Stimulated activated CD8-positive, alpha-beta memory T cell treated with anti-CD3 and anti-CD28 coated beads, Interleukin-4, amount 100 ng/mL, for 1 hour (primary cell): ENCODE measurements around the gene GMNC.
"Not testable (repeated sequence)": the region's sequence is repeated elsewhere in the genome, so short reads cannot be mapped to it uniquely, and the experiment has no call there.

Source experiments
- DNase-seq, 2 donors: peaks; one replicate each; pipeline ENCODE4 v3.0.0-alpha.2; 2020; ENCODE audit warnings: low read depth in 2 of 2, low spot score in 1 of 2

GMNC gene, protein sequence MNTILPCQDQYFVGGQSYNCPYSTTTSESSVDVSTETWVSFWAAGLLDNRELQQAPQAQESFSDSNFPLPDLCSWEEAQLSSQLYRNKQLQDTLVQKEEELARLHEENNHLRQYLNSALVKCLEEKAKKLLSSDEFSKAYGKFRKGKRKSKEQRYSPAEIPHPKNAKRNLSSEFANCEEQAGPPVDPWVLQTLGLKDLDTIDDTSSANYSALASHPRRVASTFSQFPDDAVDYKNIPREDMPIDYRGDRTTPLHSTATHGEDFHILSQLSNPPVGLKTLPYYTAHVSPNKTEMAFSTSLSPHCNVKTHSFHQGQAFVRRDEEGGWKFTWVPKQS

DNA sequence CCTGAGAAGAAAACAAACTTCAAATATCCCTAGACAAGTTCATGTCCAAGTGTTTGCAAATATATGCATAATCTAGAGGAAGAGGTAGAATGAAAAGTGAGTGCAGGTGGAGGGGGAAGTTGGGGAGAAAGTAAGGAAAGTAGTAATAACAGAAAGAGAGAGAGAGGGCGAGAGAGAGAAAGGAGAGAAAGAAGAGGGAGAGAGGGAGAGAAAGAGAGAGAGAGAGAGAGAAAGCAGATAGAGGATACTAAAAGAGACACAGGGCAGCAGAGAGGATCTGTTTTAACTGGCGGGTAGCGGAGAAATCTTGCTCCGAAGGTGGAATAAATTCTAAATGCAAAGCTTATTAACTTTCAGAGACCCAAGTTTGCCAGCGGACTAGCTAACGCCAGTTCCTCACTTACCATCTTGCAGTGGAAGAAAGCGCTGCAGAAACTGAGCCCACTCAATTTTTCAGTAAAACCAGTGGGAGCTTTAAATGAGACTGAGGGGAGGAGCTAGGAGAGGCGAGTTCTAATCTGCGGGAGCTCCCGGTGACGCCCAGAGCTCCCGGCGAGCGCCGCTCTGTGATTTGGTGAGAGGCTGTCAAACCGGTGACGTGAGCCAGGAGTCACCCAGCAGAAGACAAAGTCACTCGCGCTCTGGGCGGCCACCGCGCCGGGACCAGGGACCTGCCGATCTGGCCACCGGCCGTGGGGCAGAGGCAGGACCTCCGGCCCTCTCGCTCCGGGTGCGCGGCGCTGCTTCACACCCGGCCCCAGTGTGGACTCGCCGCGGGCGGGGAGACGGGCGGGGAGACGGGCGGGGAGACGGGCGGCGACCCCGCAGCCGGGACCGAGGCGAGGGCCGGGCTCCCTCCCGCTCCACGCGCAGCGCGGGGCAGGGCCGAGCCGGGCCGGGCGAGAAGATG, at the start of gene GMNC:
Gene GMNC, minus strand, starts transcription at position 486 of the 910 bp plus-strand sequence. Its CDS starts 79 bp downstream, at position 407.
- no peak for DNase-seq

DNA sequence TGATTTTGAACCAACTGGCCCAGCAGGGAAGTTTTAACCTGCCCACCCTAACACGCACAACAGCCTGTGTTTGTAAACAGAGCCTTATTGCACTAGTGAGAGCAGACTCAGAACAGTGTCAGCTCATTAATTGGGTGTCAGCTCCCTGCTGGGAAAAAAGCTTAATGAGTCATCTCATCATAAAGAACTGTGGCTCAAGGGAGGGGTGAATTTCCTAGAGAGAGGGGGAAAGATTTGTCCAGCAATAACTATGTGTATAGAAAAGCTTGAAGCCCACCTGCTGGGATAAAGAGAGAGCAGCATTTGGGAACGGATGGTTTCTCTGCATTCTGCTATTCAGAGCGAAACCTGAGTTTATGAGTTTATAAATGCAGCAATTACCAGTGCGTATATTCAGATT, 48.9 kb upstream of the GMNC start:
- DNase-seq: no peak

DNA sequence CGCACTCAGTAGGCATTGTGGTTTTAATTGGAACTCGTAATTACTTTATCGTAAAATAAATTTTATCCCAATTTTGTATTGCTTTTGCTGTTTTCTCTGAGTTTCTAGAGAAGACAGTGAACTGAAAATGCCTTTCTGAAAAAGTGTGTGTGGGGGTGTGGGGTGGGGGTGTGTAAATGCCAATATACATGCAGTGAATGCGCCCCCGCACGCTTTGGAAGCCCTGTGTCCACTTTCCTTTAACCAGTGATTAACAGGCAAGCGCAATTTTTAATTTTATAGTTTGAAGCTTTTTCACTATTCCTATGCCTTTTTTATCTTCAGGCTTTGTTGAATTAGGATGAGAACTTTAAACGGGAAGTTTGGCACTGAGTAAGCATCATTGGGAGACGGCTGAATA, 47.4 kb upstream of the GMNC start:
- no peak for DNase-seq

DNA sequence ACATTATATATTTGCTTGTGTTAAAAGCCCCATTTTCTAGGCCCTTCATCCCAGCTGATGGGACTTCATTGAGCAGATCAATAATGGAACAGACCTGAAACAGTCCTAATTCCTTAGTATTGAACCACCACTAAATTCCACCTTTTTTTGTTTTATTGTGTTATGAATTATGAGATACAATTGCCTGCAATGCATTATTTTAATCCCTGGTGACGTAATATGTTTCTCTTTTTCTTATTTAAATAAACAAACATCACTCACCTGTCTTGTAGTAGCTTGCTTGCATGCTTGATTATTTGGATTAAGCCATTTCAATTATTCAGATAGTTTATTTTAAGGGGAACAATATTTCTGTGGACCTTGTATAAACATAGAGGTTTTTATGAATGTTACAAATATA, 40.7 kb upstream of the GMNC start:
- no peak for DNase-seq

DNA sequence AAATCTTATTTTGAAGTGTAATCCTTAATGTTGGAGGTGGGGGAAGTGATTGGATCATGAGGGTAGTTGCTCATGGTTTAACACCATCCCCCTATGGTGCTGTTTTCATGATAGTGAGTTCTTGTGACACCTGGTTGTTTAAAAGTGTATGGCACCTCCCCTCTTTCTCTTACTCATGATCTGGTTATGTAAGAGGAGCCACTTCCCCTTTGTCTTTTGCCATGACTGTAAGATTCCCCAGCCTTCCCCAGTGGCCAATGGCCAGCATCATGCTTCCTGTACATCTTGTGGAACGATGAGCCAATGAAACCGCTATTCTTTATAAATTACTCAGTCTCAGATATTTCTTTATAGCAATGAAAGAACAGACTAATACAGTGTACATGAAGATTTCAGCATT, 39.8 kb upstream of the GMNC start:
- DNase-seq: no peak

DNA sequence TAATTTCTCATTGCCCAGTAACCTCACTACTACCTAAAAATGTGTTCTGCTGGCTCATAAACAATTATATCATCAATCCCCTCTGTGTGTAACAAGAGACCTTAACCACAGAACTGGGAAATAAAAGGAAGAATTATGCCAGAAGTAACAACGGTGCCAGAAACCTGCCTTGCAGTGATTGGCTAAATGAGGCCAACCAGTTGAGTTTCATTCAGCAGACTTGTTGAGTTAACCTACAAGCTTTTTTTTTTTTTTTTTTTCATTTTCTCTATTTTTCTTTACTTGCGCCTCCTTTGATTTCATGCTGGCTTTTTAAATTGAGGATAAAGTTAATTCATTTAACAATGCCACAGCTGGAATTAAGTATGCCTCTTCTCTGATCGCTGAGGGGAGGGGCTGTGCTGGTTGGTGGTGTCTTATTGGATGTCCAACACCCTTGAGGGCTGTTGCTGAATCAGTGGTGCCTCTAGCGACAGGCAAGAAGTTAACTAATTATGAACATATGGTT, 30.0 kb upstream of the GMNC start:
- no peak for DNase-seq

DNA sequence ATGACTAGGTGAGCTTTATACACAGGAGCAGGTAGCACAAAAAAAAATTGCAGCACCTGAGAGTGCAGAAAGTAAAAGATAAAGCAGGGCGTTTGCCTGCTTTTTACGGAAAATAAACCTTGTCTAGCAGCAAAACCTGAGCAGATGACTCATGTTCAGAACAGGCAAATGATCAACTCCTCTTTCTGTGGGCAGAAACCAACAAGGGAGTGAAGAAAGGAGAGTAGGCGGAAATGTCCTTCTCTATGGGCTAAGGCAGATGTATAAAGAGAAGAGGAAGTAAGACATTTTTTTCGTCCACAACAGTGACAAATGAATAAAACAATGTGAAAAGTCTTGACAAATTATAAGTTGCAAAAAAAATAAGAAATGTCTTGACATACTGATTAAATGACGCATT, 24.5 kb upstream of the GMNC start:
- DNase-seq: no peak

DNA sequence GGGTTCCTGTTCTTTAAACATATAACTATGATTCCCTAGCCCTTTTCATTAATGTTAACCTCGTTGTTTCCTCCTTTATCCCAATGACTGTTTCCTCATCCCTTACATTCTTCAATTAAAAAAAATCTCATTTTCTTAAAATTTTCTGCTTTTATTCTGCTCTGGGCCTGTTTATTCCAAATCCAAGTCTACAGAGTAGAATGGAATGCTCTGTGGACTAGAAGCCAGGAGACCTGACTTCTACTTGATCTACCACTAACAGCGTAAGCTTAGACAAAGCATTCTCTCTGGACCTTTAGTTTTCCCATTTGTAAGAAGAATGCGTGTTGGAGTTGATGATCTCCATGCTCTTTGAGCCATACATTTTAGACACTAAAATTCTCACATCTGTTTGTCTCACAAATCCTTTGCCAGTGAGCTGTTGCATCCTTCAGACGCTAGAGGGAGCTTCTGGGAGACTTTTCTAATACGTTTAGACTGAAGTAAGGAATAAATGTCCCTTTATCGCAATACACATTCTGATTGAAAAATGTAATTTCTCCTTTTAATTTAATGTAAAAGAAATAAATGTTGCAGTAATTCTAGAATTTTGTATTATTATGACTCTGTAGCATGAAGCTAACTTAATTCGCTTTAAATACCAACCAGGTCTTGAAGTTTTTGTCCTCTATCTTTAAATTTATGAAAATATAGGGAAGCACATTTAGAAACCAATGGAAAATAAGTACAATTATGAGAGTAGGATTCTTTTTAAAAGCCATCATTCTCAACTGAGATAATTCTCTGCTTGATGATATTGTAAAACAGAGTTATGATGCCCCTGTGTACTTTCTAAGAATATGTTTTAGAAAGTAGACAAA, 21.7 kb upstream of the GMNC start:
- DNase-seq: no peak

DNA sequence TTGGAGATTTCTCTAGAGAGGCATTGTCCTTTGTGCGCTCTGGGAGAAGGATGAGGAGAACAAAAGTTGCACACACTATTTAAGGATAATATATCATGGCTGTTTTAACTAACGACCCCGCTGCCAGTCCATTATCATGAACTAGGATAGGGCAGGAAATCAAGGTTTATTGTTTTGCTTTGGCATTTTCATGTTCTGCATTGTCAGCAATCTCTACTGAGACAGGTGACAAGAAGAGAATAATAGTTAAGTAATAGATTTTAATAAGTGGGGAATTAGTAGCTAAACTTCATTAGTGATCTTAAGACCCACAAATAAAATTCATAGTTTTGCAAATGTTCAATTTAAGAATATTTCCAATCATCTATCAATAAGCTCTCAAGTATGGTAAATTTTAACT, 20.6 kb upstream of the GMNC start:
- no peak for DNase-seq

DNA sequence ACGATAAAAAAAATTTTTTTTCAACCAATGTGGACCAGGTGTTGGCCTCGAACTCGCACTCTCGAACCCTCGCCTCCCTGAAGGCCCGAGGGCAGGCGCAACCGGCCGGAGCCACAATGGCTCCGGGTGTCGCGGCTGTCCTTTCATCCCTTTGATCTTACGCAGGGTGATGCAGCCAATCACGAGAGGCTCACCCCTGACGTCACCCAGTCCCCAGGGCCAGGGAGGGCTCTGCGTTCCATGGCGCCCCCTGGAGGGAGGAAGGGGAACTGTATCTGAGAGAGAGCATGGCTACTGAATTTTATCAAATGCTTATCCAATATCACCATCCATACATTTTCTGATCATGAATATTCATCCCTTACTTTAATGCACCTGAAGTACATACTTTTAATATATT, 15.4 kb upstream of the GMNC start:
- DNase-seq: no peak

DNA sequence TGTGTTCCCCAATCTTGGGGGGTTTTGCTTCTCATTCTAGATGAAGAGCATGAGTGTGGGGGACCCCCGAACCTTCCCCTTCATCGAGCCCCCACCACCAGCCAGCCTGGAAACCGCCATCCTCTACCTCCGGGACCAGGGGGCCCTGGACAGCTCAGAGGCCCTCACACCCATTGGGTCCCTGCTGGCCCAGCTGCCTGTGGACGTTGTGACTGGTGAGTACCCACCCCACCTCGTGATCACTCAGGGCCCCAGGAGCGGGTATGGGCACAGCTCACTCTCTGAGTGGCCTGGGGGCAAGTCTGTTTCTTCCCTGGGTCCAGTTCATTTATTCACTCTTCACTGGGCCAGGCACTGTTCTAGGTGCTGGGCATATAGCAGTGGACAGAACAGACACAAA, 13.9 kb upstream of the GMNC start:
- not testable (repeated sequence) for DNase-seq

DNA sequence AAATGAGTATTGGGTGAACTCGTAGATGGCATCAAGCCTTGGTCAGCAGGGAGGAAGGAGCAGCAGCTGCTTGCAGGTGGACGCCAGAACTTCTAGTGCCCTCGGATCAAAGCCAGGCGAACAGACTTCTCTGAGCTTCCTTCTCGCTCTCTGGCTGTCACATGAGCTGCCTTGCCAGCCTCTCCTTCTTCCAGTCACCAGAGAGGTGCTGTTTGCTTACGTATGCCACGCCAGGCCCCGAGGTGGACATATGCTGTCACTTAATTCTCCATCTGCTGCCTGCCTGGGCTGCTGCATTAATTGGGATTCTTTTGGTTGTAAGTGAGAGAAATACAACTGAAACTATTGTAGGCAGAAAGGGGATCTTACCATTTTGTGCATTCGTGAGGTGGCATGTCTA, 12.6 kb upstream of the GMNC start:
- not testable (repeated sequence) for DNase-seq

DNA sequence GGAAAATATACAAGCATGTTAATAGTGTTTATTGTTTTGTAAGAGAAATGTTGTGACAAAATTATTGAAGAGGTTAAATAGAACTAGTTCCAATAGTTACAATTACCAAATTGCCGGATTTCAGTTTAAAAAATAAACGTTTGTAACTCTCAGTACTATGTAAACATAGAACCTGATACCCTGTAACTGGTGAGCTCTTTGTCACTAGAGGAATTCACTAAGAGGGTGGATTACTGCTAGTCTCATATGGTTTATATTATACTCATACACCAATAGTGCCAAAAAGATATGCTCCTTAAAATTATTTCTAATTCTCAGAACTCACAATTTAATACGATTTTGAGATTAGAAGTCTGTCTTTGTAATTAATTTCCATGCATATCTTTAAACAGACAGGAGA, 7.6 kb upstream of the GMNC start:
- DNase-seq: no peak

DNA sequence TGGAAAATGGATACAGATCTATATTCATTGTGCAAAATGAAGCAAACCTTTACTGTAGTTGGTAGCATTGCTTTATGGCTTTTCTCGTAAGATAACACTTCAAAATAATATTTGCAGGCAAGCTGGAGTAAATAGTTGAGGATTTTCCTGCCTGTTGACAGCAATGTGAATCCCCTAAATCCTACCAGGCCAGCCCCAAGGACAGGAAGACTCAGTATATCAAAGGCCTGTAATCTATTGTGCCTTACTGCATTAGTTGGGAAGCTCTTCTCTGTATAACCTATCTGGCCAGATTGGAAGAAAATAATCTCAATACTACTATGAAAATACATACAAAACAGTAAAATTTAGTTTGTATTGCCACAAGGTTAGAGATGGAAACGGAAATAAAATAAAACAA, 4.6 kb upstream of the GMNC start:
- no peak for DNase-seq

DNA sequence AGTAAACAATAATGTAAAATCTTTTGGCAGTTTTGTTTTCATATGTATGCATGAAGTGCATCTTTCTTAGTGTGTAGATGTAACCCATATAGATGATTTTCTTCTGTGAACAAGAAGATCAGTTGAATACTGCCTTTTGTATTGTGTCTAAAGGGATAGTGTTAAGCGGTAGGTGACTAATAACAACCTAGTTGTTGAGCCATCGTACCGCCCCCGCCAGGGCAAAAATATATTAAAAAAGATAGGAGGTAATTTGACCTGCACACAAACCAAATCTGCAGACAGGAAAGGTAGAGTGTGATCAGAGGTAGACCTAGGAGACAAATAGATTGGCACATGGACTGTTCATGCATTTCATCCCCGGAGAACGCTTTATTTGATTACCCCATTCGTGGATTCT, 3.3 kb upstream of the GMNC start:
- DNase-seq: no peak

DNA sequence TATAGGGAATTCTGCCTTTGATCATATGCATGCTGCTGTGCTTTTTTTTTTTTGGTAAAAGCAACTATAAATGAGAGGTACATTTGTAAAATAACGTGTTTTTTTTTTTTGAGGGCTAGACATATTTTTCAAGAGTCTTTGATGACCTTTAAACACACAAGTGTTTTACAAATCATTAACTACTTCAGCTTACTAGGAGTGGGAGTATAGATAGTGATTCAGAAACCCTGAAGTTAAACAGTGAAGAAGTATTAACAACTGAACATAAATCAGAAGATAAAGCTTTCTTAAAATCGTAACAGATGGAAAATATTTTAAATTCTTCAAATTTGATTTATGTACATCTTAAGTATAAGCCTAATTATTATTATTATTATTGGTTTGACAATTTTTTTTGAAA, 2.9 kb upstream of the GMNC start:
- no peak for DNase-seq

DNA sequence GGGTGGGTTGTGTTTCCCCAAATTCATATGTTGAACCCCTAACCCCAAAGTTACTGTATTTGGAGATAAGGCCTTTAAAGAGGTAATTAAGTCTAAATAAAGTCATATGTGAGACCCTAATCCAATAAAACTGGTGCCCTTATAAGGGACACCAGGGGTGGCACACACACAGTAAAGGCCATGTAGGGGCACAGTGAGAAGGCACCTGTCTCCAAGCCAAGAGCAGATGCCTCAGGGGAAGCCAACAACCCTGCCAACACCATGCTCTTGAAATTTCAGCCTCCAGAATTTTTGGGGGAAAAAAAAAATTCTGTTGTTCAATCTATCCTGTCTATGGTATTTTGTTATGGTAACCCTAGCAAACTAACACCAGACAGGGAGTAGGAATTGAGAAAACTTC, 1.5 kb upstream of the GMNC start:
- no peak for DNase-seq

DNA sequence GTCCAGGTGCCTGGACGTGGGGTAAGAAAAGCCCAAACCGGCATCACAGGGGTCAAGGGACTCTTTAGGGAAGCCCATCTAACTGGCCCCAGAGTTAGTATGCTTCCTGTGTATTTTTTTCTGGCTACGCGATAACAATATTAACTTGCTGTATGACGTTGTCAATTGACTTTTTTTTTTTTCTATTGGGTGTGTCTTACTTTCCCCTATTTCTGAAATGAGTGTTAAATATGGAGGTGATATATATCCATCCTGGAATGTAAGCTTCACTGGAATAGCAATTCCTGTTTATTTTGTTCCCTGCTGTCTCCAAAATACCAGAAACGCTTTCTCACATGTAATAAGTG, 598 bp upstream of the GMNC start:
- no peak for DNase-seq

DNA sequence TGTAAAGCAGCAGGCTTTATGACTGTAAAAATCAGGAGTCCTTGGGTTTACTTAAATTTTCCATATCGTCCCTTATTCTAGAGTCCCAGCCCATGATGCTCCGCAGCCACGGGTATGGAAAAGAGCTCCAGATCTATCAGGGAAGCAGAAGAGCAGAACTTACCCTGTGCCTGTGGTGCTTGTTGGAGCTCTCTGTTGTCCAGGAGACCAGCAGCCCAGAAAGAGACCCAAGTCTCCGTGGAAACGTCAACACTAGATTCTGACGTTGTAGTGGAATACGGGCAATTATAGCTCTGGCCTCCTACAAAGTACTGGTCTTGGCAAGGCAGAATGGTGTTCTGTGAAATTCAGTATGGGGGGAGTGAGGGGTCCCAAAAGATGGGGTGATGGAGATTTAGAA, 2.0 kb downstream of the GMNC start:
- DNase-seq: no peak

DNA sequence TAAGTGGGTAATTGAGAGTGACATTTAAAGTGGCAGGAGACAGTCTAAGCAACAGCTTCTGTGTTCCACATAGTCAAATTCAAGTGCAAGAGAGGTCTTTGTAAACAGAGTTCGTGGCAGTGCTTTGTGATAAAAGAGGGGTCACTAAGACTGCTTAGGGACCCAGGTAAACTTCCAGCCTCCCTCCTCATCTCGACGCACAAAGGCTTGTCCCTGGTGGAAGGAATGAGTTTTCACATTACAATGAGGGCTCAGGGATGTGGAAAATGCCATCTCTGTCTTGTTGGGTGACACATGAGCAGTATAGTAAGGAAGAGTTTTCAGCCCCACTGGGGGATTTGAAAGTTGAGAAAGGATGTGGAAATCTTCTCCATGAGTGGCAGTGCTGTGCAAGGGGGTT, 7.3 kb downstream of the GMNC start:
- no peak for DNase-seq

DNA sequence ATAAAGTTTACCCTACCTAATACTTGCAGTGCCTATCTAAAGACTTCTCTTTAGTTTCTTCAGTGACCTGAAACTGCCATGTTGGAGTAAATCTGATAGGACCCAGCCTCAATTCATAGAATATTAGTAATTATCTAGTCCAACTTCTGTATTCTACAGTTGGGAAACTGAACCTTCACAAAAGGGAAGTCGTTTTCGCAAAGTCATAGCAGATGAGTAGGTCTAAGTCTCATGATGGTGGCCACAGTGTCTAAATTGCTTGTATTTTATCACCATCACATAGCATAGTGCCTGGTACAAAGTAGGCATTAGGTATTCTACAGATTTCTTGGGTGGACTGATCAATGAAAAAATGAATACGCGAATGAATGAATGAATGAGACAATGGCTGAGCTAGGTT, 8.4 kb downstream of the GMNC start:
- no peak for DNase-seq

DNA sequence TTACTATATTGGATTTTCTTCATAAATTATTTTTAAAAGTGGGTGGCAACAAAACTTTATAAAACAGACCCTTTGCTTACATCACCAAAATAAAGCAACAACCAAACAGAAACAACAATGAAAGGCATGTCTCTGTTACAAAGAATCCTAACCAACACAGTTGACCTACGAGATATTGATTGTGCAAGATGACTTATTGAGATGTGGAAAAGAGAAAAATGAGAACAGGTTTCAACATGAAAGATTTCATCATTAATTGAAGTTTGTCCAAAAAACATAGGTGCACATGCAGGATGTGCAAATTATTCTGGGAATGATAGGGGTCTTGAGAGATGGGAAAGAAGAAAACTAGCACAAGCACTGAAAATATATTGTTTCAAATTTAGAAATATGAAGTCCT, 9.0 kb downstream of the GMNC start:
- DNase-seq: no peak
